ENCODE results near the gene IGFBP5. TPM values are rescaled to one million over a fixed set of nuclear protein-coding genes. Genes with fewer than 3 reads are reported as not detected.

The IGFBP5 gene
- total RNA-seq, 1 experiment from 2014 or later, result 3.9 TPM

- Histone ChIP-seq H3K79me2 (ENCODE audit: insufficient read depth, low read length) (no peaks in the 10 kb centered on the region), H2AFZ (ENCODE audit: low read depth, low read length, poor library complexity, severe bottlenecking) (no peak overlapping the region), H3K9ac (ENCODE audit: low read length) (no peak overlapping the region), H3K36me3 (ENCODE audit: control insufficient read depth in 1 of 2, insufficient read depth in 2 of 2, low read length in 2 of 2) (no peaks in the 10 kb centered on the region), H3K4me3 (replicated peaks in 1 of 2; ENCODE audit: low read depth in 1 of 2, low read length in 2 of 2) (no peak overlapping the region), H4K20me1 (ENCODE audit: insufficient read depth) (no peaks in the 10 kb centered on the region), H3K9me2 (ENCODE audit: insufficient read depth) (no peaks in the 10 kb centered on the region), H3K27me3 (ENCODE audit: insufficient read depth, low read length) (no peaks in the 10 kb centered on the region), H3K4me1 (ENCODE audit: control insufficient read depth in 1 of 2, insufficient read depth in 2 of 2, low read length in 2 of 2) (peaks cover 10 to 51% of the 10 kb centered on the region in 2 experiments), H3K4me2 (ENCODE audit: low read length) (no peak overlapping the region), H3K27ac (ENCODE audit: low read depth, low read length) (no peak overlapping the region), H3K9me3 (ENCODE audit: control insufficient read depth in 1 of 2, insufficient read depth in 1 of 2, low read depth in 1 of 2, low read length in 2 of 2) (no peaks in the 10 kb centered on the region)
- ATAC-seq (no peak), DNase-seq (ENCODE audit: low read depth, low spot score) (no peak)
- intact Hi-C loops (cut with micrococcal nuclease), result no loop called here
- POLR2A ChIA-PET, result no interaction called here
- TF ChIP-seq SRF (IDR thresholded peaks at IDR 0.05; ENCODE audit: low read depth) (no peak), ZFX (IDR thresholded peaks at IDR 0.05) (no peak), EZH2 (IDR thresholded peaks at IDR 0.05) (no peak), CTCF (IDR thresholded peaks at IDR 0.05 in 2 of 3, conservative IDR thresholded peaks at IDR 0.05 in 1 of 3; ENCODE audit: borderline replicate concordance in 1 of 3, insufficient read depth in 1 of 3, low read depth in 2 of 3, low read length in 2 of 3) (no peak)
- no TSS peak for BruUV-seq (replicated peaks)
- RAD21 ChIA-PET (ENCODE audit: low non-redundant PET in 1 of 2, low total read pairs in 2 of 2, uncharacterized antibody in 2 of 2, unreplicated experiment in 2 of 2), result no interaction called here
- CTCF ChIA-PET, result no interaction called here
Measured at GRCh38 chr2:216690456-216690852, 4.9 kb downstream of the IGFBP5 start.

GRCh38 chr2:216689397-216689796 is 6.0 kb downstream of the IGFBP5 start:
- no TSS peak for BruUV-seq (replicated peaks)
- RAD21 ChIA-PET (ENCODE audit: low non-redundant PET in 1 of 2, low total read pairs in 2 of 2, uncharacterized antibody in 2 of 2, unreplicated experiment in 2 of 2), result no interaction called here
- TF ChIP-seq TCF7L2 (IDR thresholded peaks at IDR 0.05; ENCODE audit: borderline replicate concordance, extremely low read depth, insufficient read depth, insufficient read length) (no peak), EGR1 (IDR thresholded peaks at IDR 0.05; ENCODE audit: low read depth) (no peak), ATF3 (IDR thresholded peaks at IDR 0.05) (no peak), CBX3 (IDR thresholded peaks at IDR 0.05; ENCODE audit: low read depth) (no peak), RAD21 (IDR thresholded peaks at IDR 0.05; ENCODE audit: low read depth) (no peak), SRF (IDR thresholded peaks at IDR 0.05; ENCODE audit: low read depth) (no peak), JUND (IDR thresholded peaks at IDR 0.05) (no peak), ELF1 (IDR thresholded peaks at IDR 0.05; ENCODE audit: borderline replicate concordance, low read depth) (no peak), MAX (IDR thresholded peaks at IDR 0.05) (no peak), REST (IDR thresholded peaks at IDR 0.05; ENCODE audit: low read depth) (no peak)

More at GRCh38 chr2:216689397-216689796, 6.0 kb downstream of the IGFBP5 start:
- Histone ChIP-seq H3K27me3 (ENCODE audit: insufficient read depth, low read length) (no peaks in the 10 kb centered on the region), H3K9ac (ENCODE audit: low read length) (no peak overlapping the region), H3K4me2 (ENCODE audit: low read length) (no peak overlapping the region), H3K9me3 (ENCODE audit: control insufficient read depth in 1 of 2, insufficient read depth in 1 of 2, low read depth in 1 of 2, low read length in 2 of 2) (no peaks in the 10 kb centered on the region), H4K20me1 (ENCODE audit: insufficient read depth) (no peaks in the 10 kb centered on the region), H3K9me2 (ENCODE audit: insufficient read depth) (no peaks in the 10 kb centered on the region), H3K79me2 (ENCODE audit: insufficient read depth, low read length) (no peaks in the 10 kb centered on the region), H3K4me1 (ENCODE audit: control insufficient read depth in 1 of 2, insufficient read depth in 2 of 2, low read length in 2 of 2) (peaks cover 0 to 40% of the 10 kb centered on the region in 2 experiments; a peak in 1 of 4 replicates), H2AFZ (ENCODE audit: low read depth, low read length, poor library complexity, severe bottlenecking) (no peak overlapping the region), H3K4me3 (replicated peaks in 1 of 2; ENCODE audit: low read depth in 1 of 2, low read length in 2 of 2) (no peak overlapping the region), H3K36me3 (ENCODE audit: control insufficient read depth in 1 of 2, insufficient read depth in 2 of 2, low read length in 2 of 2) (no peaks in the 10 kb centered on the region), H3K27ac (ENCODE audit: low read depth, low read length) (no peak overlapping the region)
- intact Hi-C loops (cut with micrococcal nuclease), result loop anchor here (10.0 kb wide), 1 partner anchor 275 kb away; the partner anchor contains the start of gene SMARCAL1
- CTCF ChIA-PET, result no interaction called here
- ATAC-seq, result no peak
- DNase-seq (ENCODE audit: low read depth, low spot score), result no peak
- POLR2A ChIA-PET, result no interaction called here
